T47D (cell line): ENCODE data around the gene GIPC2.
A peak's percentile ranks its signal among the peaks of the same experiment; 100 is the strongest.
"Not testable (repeated sequence)": the region's sequence is repeated elsewhere in the genome, so short reads cannot be mapped to it uniquely, and the experiment has no call there.

Experiments used
- DNase-seq, 2 experiments: peaks; one replicate each; pipeline versions ENCODE4 v3.0.0 to v3.0.0-alpha.2; 2011 to 2012; ENCODE audit warnings: low read depth in 1 of 2, low spot score in 1 of 2
- JUND ChIP-seq: IDR thresholded peaks from 2 replicates; pipeline ENCODE4 v1.6.1; 2012; ENCODE audit warnings: low read depth
- in situ Hi-C: cut with HindIII; loops from 2 replicates; pipeline ENCODE4 v1.10.0; 2016; ENCODE audit warnings: low sequenced_read_pairs, low pct_unique_long_range_greater_than_20kb

GIPC2 gene

GRCh38 chr1:78045926-78046778 lies at the start of gene GIPC2:
TSS of gene GIPC2 (plus strand) at chr1:78045966. CDS start at chr1:78046095, 129 bp downstream.
- in situ Hi-C loops, result no loop called here

GRCh38 chr1:77996734-77997133 lies 49.0 kb upstream of the GIPC2 start:
- DNase-seq, result no peak

More at GRCh38 chr1:78045926-78046778, at the start of gene GIPC2:
- DNase-seq, result no peak
- TF ChIP-seq JUND, result no peak

GRCh38 chr1:78000536-78000935 lies 45.2 kb upstream of the GIPC2 start:
- DNase-seq, in situ Hi-C loops: not testable (repeated sequence)

More at GRCh38 chr1:77996734-77997133, 49.0 kb upstream of the GIPC2 start:
- TF ChIP-seq JUND, result no peak
- in situ Hi-C loops, result no loop called here

- DNase-seq, result no peak
- in situ Hi-C loops, result no loop called here
Measured at GRCh38 chr1:78003070-78003746, 42.6 kb upstream of the GIPC2 start.

DNA sequence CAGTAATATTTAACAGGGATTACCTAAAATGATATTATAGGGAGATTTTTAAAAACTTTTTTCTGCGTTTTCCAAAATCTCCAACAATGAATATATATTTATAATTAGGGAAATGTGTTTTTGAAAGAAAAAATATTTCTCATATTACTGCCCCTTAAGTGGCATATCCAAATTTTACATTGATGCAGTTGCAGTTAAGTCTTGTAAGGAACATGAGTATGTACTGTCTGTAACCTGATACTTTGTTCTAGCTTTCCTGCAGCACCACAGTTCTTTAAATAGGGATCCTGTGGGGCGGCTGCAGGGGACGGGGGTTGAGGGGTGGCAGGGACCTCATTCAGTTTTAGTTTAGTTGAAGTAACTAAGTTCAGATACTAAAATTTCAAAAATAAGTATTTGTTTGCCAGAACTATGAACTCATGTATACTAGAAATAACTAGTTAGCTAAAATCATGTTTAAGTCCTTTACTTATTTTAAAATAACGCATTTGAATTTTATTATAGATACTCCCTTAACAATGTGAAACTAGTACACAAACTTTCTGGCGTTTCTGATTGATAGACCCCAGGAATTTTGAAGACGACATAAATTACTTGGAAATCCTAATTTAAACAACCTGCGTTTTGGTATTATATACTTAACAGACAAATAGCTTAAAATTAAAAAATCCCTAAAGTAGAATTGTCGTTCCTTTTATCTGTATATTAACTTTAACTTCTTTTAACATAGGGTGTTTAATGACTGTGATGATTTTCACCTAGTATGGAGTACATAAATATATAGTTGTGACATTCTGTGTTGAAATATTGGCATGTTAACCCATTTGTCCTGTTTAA lies 41.7 kb upstream of the GIPC2 start:
- no peak for TF ChIP-seq JUND
- DNase-seq, result peak in 1 of 2 experiments; percentile 82
- in situ Hi-C loops, result no loop called here

More at GRCh38 chr1:78003070-78003746, 42.6 kb upstream of the GIPC2 start:
- no peak for TF ChIP-seq JUND

GRCh38 chr1:78004719-78005447 lies 40.9 kb upstream of the GIPC2 start, which contains the start of gene DNAJB4:
TSS of gene DNAJB4 (plus strand) at chr1:78004939. CDS start at chr1:78005111, 172 bp downstream.
- peak; percentile 44 to 96 for DNase-seq
- TF ChIP-seq JUND, result no peak
- in situ Hi-C loops, result no loop called here

DNA sequence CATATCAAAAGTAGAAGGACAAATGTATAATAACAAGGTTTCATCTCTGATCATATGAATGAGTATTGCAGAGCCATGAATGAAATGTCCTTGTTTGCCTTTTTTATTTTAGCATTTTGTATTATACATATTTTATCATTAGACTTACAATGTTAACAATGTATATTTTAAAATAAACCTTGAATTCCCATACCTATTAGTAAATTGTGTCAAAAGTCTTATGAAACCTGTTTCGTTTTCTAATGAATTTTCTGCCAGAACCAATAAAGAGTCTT lies 40.4 kb upstream of the GIPC2 start:
- in situ Hi-C loops, result no loop called here
- DNase-seq, result no peak
- no peak for TF ChIP-seq JUND

- in situ Hi-C loops, result no loop called here
Measured at GRCh38 chr1:78005755-78006154, 40.0 kb upstream of the GIPC2 start.

DNA sequence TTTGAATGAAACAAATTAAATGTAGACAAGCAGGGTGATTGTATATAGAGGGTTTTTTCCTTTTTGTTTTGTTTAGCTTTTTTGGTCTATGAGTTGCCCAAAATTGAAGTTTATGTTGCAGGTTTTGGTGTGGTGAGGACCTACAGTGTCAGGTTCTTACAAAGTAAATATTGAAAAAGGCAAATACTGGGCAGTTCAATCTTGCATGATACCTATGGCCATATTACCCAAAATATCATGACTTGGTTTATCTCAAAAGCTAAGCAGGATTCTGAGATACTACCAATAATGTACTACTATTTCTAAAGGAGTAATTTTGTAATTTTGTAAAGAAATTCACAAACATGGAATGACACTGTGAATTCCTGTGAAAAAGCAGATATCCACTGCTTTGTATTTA lies 39.2 kb upstream of the GIPC2 start:
- DNase-seq, result no peak
- in situ Hi-C loops, result no loop called here
- TF ChIP-seq JUND, result no peak

More at GRCh38 chr1:78005755-78006154, 40.0 kb upstream of the GIPC2 start:
- no peak for TF ChIP-seq JUND
- peak in 1 of 2 experiments; percentile 69 for DNase-seq

DNA sequence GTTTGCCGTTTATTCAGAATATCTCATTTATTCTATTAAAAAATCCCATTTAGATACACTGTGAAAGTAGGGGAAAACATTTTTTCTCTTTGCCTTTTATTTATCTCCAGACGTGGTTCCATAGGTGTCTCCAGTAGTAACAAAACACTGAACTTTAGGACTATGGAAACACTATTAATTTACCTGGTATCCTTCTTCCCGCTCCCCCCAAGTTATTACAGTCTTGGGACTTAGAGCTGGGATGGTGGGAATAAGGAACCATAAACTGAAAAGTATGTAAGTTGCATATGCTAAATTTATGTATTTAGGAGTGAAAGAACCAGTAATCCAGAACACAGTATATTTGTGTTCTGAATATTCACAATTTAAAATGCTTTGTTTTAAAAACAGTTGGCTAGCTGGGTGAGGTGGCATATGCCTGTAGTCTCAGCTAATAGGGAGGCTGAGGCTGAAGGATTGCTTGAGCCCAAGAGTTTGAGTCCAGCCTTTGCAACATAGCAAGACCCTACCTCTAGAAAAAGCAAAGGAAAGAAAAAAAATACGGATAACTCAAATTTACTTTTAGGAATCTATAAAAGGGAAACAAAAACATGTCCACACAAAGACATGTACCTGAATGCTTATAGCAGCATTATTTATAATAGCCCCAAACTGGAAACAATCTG lies 38.0 kb upstream of the GIPC2 start:
- in situ Hi-C loops, result no loop called here
- no peak for DNase-seq
- no peak for TF ChIP-seq JUND

DNA sequence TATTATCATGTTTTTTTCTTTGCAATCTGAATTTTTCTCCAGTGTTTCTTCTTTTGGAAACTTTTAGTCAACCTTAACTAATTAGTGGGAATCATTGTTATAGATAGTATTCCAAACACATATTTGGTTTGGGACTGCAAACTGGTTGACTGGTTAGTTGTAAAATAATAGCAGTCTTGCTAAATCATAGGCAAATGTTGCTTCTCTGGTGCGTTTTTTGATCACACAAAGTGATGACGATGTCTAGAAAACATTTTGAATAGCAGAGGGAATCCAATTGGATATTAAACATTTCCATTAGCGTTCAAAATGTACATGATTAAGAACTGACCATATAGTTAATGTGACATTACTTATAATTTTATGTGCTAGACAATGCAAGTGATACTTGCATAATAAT lies 36.5 kb upstream of the GIPC2 start:
- no peak for DNase-seq
- in situ Hi-C loops, result no loop called here
- no peak for TF ChIP-seq JUND
